Lower leg skin (tissue), 4 donors: ENCODE data around the gene ID2. TPM values are rescaled to one million over a fixed set of nuclear protein-coding genes. Genes with fewer than 3 reads are reported as not detected.

Experiments used
- DNase-seq, 2 donors: peaks; one replicate each; pipeline ENCODE4 v3.0.0-alpha.2; 2019; ENCODE audit warnings: low spot score in 2 of 2
- H3K4me3 ChIP-seq: fragments of 200-600 bp; sonication (generic); 2 replicates; pipeline ENCODE4 v1.5.1; 2017; ENCODE audit warnings: mild to moderate bottlenecking, low read depth; ENCODE audit not compliant: poor library complexity, severe bottlenecking
- POLR2A ChIP-seq, 2 donors: fragments of 450-650 bp; IDR thresholded peaks; one replicate each; pipeline ENCODE4 v1.6.1; 2016 to 2017; ENCODE audit warnings: antibody characterized with exemption in 2 of 2, mild to moderate bottlenecking in 1 of 2, moderate library complexity in 1 of 2
- WGBS, 2 donors: methylation state at CpG; one replicate each; pipeline ENCODE4 v1.1.5; 2018; 5-methylcytosine and 5-hydroxymethylcytosine counted together
- intact Hi-C: fragments of 100-400 bp; cut with DNase I; formaldehyde crosslinking; loops from one replicate; pipeline ENCODE4 v1.15.0; 2023; ENCODE audit warnings: low total_unique reads
- total RNA-seq, 4 donors: library from RNA; depleted of rRNA; stranded (reverse); fragments of >200 nt; gene quantifications; one replicate each; pipeline ENCODE4 v1.1.0, GENCODE V29; 2016
- TF ChIP-seq, protein P1 (sequence below), 3 donors: fragments of 450-650 bp; IDR thresholded peaks; one replicate each; pipeline ENCODE4 v1.5.1; 2016; ENCODE audit warnings: antibody characterized with exemption in 3 of 3, mild to moderate bottlenecking in 3 of 3, moderate library complexity in 2 of 3

Gene ID2
- total RNA-seq, 4 donors from 2014 or later: 120 to 271 (median 209) TPM

DNA sequence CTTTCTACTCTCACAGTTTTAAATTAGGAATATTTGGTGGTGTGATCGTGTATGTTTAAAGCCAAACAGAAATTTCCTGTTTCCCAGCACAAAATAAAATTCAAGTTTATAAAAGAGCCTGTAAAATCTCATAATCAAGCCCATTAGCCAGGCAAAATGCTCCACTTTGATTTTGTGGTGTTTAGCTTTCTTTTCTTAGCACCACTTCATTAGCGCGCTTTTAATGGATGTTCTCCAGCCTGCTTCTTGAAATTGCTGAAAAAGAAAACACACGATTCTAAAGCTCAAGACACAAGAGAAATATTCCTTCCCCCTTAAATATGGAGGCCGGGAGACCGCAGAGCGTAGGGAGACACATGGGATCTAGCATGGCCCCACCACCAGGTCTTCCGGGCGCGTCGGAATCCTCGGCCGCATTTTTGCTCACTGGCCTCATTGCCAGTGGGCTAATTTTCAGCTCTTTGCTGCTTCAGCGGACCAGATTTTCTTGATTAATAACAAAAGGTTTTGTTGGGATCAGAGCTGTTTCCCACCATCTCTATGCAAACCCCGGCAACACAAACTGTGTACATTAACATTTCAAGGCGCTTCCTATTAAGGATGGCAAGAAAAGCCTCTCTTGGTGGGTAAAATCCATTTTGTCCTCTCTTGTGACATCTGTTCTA, 40.4 kb upstream of the ID2 start:
- TF ChIP-seq, protein P1, sequence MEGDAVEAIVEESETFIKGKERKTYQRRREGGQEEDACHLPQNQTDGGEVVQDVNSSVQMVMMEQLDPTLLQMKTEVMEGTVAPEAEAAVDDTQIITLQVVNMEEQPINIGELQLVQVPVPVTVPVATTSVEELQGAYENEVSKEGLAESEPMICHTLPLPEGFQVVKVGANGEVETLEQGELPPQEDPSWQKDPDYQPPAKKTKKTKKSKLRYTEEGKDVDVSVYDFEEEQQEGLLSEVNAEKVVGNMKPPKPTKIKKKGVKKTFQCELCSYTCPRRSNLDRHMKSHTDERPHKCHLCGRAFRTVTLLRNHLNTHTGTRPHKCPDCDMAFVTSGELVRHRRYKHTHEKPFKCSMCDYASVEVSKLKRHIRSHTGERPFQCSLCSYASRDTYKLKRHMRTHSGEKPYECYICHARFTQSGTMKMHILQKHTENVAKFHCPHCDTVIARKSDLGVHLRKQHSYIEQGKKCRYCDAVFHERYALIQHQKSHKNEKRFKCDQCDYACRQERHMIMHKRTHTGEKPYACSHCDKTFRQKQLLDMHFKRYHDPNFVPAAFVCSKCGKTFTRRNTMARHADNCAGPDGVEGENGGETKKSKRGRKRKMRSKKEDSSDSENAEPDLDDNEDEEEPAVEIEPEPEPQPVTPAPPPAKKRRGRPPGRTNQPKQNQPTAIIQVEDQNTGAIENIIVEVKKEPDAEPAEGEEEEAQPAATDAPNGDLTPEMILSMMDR (IDR thresholded peaks at IDR 0.05): no peak
- no peak for TF ChIP-seq POLR2A (IDR thresholded peaks at IDR 0.05)
- no peak for DNase-seq
- WGBS, 2 donors: 75 to 78% methylated on average over 16 of the region's 16 CpGs
- intact Hi-C loops: no loop called here
- no peak overlapping the region for H3K4me3 ChIP-seq

DNA sequence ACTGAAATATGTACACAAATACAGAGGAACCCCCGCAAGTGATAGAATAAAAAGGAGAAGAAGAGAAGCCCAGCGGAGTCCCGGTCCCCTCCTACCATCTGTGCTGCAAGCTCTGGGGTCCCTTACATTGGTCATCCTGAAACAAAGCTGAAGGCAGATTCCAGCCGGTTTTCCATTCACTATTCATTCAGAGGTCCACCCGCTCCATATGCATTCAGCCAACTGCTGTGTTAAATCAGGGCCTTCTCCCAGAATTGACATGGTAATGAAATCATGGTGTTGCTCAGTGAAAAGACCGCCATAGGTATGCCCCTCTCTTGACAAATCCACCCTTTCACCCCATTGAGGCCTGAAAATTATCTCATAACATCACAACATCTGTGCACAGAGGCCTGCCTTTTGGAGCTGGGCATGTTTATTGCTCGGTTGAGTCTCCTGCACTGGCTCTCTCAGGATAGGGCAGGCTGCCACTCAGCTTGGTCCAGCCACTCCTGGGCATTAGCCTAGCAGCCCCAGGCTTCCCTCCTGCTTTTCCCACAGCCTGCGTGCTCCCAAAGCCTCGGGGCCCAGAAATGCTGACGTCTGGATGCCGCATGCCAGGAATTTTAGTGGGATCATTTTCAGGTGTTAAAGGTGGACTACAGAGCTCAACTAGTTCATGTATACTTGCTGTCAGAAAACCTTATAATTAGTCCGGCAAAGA, 39.3 kb upstream of the ID2 start:
- no peak overlapping the region for H3K4me3 ChIP-seq
- TF ChIP-seq POLR2A (IDR thresholded peaks at IDR 0.05): no peak
- TF ChIP-seq, protein P1 (IDR thresholded peaks at IDR 0.05): no peak
- DNase-seq: no peak
- WGBS, 2 donors: 65 to 75% methylated on average over 12 of the region's 12 CpGs
- intact Hi-C loops: no loop called here

DNA sequence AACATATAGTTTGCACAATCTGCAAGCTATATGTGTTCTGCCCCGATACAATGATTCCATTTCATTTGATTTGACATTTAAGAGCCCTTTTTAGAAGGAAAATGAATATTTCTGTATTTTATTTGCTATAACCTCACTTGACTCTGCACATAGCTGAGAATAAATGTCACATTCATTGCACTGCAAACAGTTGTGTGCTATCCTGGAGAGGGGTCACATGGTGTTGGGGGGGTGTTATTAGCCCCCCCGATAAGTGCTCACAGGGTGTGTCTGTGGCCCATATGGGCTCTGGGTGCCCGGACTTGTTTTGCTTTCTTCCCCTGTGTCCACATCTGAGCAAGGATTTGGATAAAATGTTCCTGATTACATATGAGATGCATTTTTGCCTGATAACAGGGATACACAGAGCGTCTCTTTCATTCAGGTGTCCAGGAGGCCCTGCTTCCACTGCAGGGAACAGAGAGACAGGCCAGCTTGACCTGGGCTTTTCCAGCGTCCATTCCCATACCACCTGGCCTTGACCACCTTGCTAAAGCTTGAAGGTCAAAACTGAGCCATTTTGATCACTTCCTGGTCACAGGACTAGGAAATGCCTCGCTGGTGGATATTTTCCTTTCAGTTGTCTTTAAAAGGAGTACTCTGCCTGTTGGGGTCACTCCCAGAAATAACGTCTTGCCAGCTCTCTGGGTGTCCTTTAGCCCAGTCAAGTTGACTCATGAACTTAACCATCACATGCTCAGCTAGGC, 38.4 kb upstream of the ID2 start:
- no peak for DNase-seq
- intact Hi-C loops: no loop called here
- no peak overlapping the region for H3K4me3 ChIP-seq
- WGBS, 2 donors: 74 to 79% methylated on average over 7 of the region's 7 CpGs
- TF ChIP-seq POLR2A (IDR thresholded peaks at IDR 0.05): no peak
- TF ChIP-seq, protein P1 (IDR thresholded peaks at IDR 0.05): no peak

DNA sequence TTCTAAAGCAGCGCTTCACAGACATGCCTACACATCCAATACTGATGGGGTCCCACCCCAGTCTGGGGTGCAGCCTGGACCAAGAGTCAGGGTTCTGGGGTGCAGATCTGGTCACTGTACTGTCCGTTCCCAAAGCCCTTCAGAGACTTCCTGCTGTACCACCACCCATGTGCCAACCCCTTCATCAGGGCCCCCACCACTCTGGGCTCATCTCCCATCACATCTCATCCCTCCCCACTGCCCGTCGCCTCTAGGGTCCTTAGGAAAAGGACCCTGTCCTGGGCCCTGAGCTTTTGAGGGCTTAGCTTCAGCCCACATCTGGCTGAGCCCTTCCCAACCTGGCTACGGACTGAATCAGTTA, 37.9 kb upstream of the ID2 start:
- intact Hi-C loops: no loop called here
- H3K4me3 ChIP-seq: no peak overlapping the region
- WGBS, 2 donors: 93% methylated on average over 5 of the region's 5 CpGs
- DNase-seq: no peak
- TF ChIP-seq, protein P1 (IDR thresholded peaks at IDR 0.05): no peak
- no peak for TF ChIP-seq POLR2A (IDR thresholded peaks at IDR 0.05)

DNA sequence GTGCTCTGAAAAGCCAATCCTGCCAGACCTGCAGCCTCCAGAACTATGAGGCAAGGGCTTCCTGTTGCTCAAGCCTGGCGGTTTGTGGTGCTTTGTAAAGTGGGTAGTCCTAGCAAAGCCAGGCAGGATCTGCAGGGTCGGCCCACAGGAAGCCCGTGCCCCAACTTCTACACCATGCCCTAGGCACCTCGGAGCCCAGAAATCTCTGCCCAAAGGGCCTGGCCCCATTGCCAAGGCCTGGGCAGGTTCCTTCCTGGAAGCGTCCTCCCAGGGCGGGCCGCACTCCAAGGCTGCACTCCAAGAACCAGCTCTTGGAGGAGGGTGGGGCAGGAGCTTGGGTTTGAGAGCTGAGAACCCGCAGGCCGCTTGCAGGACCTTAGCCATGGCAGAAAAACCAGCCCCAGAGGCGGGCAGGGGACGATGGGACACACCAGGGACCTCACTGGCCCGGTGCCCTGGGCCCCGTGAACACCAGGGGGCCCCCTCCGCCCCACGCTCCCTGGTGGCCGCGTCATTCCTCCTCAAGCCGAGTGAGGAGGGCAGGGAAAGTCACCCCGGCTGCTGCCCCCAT, 37.2 kb upstream of the ID2 start:
- TF ChIP-seq POLR2A (IDR thresholded peaks at IDR 0.05): no peak
- TF ChIP-seq, protein P1 (IDR thresholded peaks at IDR 0.05): no peak
- WGBS, 2 donors: 68 to 71% methylated on average over 15 to 19 of the region's 19 CpGs

More for the DNA sequence above, 37.2 kb upstream of the ID2 start:
- intact Hi-C loops: no loop called here
- H3K4me3 ChIP-seq: no peak overlapping the region
- DNase-seq: no peak
